ENCODE data around the gene TFF2.

TFF2 gene

DNA sequence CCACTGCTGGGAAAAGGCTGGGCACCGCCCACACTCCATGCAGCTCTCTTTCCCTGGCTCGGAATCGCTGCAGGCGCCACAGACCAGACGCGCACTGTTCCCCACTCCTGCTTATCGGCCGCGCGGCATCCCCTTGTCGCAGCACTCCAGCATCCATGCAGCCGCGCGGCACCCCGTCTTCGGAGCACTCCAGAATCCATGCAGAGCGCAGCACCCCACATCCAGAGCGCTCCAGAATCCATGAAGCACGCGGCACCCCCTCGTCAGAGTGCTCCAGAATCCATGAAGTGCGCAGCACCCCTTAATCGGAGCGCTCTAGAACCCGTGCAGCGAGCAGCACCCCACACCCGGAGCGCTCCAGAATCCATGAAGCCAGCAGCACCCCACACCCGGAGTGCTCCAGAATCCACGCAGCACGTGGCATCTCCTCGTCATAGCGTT is 45.1 kb downstream of the TFF2 start:
- DNase-seq (ENCODE audit: low read depth, low spot score), result no peak

DNA sequence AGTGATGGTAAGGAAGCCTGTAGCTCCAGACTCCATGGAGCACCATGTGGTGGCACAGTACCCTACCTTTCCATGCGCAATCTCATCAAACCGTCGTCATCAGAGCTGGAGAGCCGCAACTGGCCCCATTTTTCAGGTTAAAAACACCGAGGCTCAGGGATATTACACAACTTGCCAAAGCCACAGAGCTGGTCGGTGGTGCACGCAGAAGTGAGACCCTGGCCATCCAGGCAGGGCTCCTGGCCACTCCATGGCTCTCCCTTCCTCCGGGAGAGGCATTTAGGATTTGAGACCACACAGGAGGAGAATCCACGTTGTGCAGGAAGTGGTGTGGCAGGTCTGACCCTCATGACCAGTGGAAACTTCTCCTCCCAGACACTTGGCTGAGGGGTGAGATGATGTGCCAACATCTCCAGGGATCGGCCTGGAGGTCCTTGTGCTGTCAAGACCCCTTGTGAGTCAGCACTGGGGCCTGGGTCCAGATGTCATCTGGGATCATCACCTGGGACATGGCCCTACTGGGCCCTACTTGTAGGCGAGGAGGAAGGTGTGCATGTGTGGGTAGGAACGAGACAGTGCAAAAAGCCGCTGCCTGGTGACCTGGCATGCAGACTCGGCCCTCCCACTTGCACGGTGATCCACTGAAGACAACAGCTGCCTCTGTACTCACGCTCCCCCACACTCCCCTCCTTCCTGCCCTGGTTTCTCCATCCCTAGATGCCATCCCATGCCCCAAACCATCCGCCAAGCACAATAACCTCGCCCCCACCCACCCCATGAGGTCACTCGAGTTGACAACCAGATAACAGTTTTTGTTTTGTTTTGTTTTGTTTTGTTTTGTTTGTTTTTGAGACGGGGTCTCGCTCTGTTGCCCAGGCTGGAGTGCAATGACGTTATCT is 46.0 kb downstream of the TFF2 start:
- DNase-seq (ENCODE audit: low read depth, low spot score), result no peak

DNA sequence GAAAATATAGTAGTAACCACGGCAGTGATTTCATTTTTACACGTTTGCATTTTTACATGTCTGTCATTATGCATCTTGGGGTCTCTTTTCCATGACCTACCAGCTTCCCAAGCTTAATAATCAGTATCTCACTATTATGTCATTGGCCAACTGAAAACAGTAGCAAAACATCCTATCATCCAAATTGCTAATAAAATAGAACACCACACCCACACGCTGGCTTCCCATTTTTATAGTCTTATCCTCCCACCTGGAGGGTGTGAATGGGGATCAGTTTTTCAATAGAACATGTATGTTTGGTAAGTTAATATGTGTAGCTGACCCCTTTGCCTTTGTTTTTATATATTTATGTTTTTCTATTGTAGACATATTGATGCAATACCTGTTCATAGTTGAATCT is 47.4 kb downstream of the TFF2 start:
- DNase-seq (ENCODE audit: low read depth, low spot score), result no peak

DNA sequence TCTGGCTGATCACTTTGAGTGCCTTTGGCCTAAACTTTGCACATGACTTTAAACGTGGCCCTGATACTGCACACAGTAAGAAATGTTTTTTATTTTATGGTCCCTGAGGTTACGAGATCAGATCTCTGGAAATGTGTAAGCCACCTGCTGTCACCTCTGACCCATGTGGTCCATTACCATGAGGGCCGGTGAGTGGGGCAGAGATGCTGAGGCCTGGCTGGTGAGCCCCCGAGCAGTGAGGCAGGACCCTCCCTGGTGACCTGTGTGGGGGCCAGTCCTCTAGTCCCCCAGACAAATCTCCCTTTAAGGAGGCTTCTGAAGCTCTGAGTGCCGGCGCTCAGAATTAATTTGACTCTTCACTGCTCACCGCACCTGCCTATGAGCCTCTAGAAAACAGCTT is 48.0 kb downstream of the TFF2 start:
- no peak for DNase-seq (ENCODE audit: low read depth, low spot score)

DNA sequence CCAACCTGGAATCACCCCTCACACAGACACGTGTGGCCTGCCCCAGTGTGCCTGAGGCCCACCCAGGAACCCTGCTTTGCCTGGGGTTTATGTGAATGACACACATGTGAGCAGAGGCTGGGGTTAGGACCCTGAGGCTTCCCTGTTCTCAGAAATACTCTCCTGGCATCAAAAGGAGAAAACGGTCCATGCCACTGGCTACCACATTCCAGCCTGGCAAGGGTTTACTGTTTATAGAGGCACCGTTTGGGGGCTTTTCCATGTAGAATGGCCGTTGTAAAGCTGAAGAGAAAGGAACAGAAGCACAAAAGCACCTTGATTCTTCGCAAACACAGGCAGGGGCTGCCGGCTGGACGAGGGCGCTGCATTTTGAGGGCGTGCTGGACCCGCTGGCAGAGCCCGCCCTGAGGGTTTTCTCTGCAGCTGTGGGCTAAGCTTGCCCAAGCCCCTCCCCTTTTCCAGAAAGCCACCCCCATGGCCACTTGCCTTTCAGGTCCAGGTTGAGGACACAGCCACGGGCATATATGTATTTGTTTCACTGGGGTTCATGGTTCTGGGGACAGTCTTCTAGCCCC is 48.6 kb downstream of the TFF2 start:
- DNase-seq (ENCODE audit: low read depth, low spot score), result no peak

DNA sequence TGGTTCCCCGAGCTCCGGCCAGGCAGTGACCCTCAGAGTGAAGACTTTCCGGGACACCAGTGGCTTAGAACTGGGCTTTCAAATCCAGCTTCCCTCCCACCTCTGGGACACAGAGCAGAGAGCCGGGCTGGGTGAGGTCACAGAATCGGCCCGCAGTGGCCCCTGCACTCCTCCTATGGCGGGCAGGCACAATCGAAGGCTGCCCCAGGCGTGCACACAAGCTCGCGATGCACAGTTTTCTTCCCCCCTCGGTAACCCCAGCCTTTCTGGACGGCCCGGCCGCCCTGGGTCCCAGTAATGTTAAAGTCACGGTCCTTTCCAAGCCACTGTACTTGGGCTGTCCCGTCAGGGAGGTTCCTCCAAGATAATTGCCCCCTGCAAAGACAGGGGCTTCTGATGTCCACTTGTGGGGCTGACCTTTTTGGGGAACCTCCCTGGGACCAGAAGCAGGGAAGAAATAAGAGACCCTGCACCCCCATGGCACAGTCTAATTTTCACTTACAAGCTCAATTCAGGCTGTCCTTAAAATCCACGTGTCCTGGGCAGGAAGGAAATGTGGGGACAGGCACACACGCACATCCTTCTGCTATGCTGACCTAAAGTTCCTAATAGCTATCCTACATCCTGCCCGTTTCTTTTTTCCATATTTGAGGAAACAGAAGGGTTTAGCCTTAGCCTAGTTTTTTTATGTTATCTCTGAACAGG is 49.3 kb downstream of the TFF2 start:
- DNase-seq (ENCODE audit: low read depth, low spot score), result no peak

DNA sequence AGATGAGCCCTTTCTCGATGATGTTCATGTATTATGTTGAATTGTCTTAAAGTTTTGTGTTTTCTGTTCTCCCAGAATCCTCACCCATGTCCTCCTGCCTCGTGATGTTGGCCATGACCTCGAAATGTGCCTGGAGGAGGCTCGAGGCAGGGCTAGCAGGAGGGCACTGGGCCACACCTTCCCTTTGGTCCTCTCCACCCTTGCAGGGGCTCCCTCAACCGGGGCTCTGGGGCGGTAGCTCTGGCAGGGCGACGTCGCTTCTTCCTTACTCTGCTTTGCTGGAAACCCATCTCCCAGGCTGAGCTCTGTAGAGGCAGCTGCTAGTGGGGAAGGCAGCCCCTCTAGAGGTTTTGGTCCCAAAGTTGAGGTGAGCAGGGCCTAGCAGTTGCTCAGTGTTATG is 49.8 kb downstream of the TFF2 start:
- no peak for DNase-seq (ENCODE audit: low read depth, low spot score)

DNA sequence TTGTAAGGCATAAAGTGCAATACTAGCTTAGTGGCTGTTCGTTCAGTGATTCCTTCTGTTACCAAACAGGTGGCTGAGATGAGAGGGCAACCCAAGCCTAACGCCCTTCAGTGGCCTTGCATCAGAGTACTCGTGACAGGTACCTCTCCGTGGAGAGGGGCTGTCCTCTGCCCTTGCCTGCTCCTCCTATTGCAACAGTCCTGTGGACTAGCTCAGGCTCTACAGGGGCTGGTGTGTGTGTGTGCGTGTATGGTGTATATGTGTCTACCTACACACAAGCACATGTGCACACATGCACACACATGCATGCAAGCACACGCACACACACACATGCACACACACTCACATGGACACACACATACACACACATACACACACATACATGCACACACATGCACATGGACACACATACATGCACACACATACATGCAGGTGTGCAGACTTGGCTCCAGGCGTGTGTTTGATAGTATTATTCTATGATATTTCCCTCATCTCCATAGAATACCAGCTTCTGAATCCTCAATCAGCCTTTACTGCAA is 50.7 kb downstream of the TFF2 start:
- DNase-seq (ENCODE audit: low read depth, low spot score), result no peak

DNA sequence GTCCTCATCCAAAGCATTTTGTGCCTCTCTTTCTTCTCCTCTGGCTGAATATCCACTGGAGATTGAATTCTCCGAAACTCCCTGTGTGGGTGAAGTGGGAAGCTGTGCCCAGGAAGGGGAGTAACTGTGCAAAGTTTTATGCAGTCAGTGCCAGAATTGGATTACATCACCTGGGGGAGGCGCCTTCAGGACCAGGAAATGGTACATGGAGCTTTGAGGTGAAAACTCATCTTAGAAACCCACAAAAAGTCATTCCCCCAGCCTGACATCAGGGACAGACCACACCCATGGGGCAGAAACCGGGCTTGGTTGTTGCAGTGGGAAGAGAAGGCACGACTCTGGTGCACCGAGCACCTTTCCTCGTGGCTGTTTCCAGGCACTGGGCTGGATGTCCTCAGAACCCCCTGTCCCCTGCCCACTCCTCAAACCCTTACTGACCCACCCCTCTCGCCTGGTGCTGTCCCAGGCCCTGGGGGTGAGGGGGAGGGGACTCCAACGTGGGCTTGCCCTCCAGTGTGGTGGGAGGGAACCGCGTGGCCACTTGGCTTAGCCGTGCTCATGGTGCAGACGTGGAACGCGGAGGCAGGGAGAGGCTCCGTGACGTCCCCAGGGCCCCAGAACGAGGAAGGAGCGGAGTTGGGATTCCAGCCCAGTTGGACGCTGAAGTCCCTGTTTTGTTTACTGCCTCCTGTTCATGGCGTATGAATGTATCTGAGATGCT is 51.3 kb downstream of the TFF2 start:
- DNase-seq (ENCODE audit: low read depth, low spot score), result no peak

DNA sequence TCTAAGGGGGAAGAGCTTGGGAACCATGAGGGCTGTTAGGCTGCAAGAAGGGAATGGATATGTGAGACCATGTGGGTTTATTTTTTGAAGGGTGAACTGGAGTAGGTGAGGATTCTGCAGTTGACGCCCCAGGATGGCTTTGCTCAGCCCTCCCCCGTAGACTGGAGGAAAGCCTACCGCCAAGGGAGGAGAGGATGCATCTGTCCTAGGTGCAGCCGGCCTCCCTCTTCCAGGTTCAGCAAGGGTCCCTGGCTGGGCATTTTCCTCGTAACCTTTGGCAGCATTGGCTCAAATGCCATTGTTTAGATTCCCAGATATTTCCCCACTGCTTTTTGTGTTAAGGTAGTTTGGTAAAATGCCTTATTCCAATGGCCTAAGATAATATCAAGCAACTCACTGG is 52.1 kb downstream of the TFF2 start:
- DNase-seq (ENCODE audit: low read depth, low spot score), result no peak

DNA sequence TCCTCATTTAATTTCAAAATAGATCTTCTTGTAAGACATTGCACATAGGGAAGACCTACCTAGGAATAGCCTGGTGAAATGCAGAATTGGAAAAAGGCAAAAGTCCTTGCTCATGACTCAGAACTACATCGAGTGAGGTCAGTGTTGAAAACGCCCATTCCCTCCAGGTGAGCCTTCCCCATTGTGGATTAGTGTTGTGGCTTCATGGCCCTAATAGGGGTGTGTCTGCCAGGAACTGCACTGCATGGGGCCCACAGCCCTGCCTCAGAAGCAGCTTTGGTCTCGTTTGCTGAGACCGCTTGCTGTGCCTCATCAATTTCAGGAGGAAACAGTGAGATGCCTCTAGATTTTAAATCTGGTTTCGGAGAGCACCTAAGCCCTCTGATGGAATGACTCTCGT is 52.6 kb downstream of the TFF2 start:
- no peak for DNase-seq (ENCODE audit: low read depth, low spot score)

DNA sequence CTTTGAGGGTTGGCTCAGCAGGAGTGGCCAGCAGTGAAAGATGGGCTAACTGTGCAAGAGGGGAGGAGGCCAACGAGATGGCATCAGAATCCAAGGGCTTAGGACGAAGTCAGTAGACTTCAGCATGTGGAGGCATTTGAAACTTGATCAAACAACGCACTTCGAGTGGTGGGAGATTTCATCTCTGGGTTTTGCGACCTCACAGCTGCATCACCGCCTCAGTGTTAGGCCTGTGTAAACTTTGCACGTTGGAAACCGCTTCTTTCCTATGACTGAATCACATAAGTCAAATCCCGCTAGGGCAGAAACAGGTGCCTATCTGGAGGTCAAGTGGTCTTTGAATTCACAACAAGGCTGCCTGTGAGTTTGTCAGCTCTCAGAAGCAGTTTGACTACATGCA is 53.4 kb downstream of the TFF2 start:
- no peak for DNase-seq (ENCODE audit: low read depth, low spot score)

DNA sequence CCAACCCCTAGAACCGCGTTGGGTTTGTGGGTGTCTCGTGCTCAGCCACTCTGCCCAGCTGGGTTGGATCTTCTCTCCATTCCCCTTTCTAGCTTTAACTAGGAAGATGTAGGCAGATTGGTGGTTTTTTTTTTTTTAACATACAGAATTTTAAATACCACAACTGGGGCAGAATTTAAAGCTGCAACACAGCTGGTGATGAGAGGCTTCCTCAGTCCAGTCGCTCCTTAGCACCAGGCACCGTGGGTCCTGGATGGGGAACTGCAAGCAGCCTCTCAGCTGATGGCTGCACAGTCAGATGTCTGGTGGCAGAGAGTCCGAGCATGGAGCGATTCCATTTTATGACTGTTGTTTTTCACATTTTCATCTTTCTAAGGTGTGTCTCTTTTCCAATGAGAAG is 54.3 kb downstream of the TFF2 start:
- DNase-seq (ENCODE audit: low read depth, low spot score), result no peak

Data from astrocyte of the hippocampus (primary cell).